GM12872 (cell line): ENCODE results near the gene MVB12B.

Experiments used
- TF ChIP-seq, protein P1 (sequence below): IDR thresholded peaks from 3 replicates; pipeline ENCODE4 v1.5.1; 2011; ENCODE audit warnings: low read depth, mild to moderate bottlenecking, low read length, moderate library complexity; ENCODE audit not compliant: insufficient read depth

Gene MVB12B

GRCh38 chr9:126528111-126528510 is 201.5 kb downstream of the MVB12B start:
- TF ChIP-seq, protein P1, sequence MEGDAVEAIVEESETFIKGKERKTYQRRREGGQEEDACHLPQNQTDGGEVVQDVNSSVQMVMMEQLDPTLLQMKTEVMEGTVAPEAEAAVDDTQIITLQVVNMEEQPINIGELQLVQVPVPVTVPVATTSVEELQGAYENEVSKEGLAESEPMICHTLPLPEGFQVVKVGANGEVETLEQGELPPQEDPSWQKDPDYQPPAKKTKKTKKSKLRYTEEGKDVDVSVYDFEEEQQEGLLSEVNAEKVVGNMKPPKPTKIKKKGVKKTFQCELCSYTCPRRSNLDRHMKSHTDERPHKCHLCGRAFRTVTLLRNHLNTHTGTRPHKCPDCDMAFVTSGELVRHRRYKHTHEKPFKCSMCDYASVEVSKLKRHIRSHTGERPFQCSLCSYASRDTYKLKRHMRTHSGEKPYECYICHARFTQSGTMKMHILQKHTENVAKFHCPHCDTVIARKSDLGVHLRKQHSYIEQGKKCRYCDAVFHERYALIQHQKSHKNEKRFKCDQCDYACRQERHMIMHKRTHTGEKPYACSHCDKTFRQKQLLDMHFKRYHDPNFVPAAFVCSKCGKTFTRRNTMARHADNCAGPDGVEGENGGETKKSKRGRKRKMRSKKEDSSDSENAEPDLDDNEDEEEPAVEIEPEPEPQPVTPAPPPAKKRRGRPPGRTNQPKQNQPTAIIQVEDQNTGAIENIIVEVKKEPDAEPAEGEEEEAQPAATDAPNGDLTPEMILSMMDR, result no peak

GRCh38 chr9:126528915-126529314 is 202.3 kb downstream of the MVB12B start:
- TF ChIP-seq, protein P1, result no peak

DNA sequence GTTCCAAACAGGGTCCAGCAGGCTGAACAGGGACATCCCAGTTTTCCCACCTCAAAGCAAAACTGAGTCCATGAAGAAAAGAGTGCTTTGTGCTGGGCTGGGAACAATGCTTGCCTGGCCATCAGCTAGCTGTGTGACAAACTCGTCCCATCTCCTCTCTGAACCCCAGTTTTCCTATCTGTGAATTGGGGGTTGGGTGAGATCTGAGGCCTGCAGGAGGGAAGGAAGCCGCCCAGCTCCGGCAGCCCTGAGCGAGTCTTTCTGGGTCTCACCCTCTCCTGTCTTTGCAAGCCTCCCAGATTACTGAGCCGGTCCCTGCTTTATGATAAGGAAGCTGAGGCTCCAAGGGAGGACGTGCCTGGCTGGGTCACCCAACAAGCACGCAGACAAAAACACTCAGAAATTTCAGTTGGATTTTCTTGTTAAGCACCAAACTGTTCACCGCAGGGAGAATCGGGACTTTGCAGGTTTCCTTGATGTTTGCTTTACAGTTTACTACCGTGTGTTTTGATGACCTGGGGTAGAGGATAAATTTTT is 204.5 kb downstream of the MVB12B start:
- TF ChIP-seq, protein P1, result no peak

GRCh38 chr9:126531591-126531990 is 205.0 kb downstream of the MVB12B start:
- TF ChIP-seq, protein P1, result no peak

GRCh38 chr9:126532019-126532462 is 205.4 kb downstream of the MVB12B start:
- TF ChIP-seq, protein P1, result no peak

- TF ChIP-seq, protein P1, result no peak
Observed at GRCh38 chr9:126532489-126532888, 205.9 kb downstream of the MVB12B start.

- TF ChIP-seq, protein P1, result no peak
Observed at GRCh38 chr9:126532951-126533925, 206.6 kb downstream of the MVB12B start.
